HepG2 (cell line): ENCODE results near the gene KCTD21. TPM values are rescaled to one million over a fixed set of nuclear protein-coding genes. Genes with fewer than 3 reads are reported as not detected.

ENCODE experiments used
- ATAC-seq: fragments of 200-7000 bp; cut with Tn5 transposase; 3 replicates; pipeline ENCODE4 v1.9.1; 2020; ENCODE audit warnings: mild to moderate bottlenecking, moderate library complexity
- BruUV-seq: library from RNA; stranded (reverse); fragments of 400-500 nt; replicated peaks from 2 replicates; lab custom pipeline; 2021; lab: Mats Ljungman, UMichigan
- CTCF ChIA-PET: fragments of 300-600 bp; formaldehyde crosslinking; extraction: SDS; loops from one replicate; lab custom pipeline; 2021; ENCODE audit warnings: low total read pairs, inconsistent platforms, low intra/inter-chr PET ratio; lab: Yijun Ruan, JAX
- POLR2A ChIA-PET: fragments of 350-600 bp; sonication (Branson Sonifier 250); formaldehyde crosslinking; loops from one replicate; lab custom pipeline; 2020; ENCODE audit warnings: antibody characterized with exemption, inconsistent platforms; lab: Yijun Ruan, JAX
- DNase-seq: peaks from one replicate; pipeline ENCODE4 v3.0.0-alpha.2; 2015; ENCODE audit warnings: low spot score
- FAIRE-seq: peaks from 3 replicates; lab custom pipeline; 2011; peaks lifted over from hg19 to GRCh38; lab: Jason Lieb, UNC
- H2AFZ ChIP-seq: one replicate; pipeline ENCODE4 v1.6.1; 2011; ENCODE audit warnings: low read length, inconsistent platforms
- H3K27ac ChIP-seq: fragments of 300-600 bp; 3 replicates; pipeline ENCODE4 v1.8.0; 2011; ENCODE audit warnings: mixed run types, mild to moderate bottlenecking, mixed read lengths, low read length, inconsistent platforms; ENCODE audit not compliant: insufficient read depth; ENCODE audit errors: extremely low read length
- H3K27me3 ChIP-seq, 2 experiments: fragments of 200-600 bp in 1 of 2; 2 replicates in 1 of 2; 3 replicates in 1 of 2; pipeline versions ENCODE4 v1.6.0 to v1.8.0; 2011; ENCODE audit warnings: low read length in 2 of 2, mild to moderate bottlenecking in 2 of 2, moderate library complexity in 2 of 2, inconsistent platforms in 1 of 2; ENCODE audit not compliant: insufficient read depth in 2 of 2, control insufficient read depth in 1 of 2
- H3K36me3 ChIP-seq, 2 experiments: fragments of 200-600 bp in 1 of 2; replicated peaks in 1 of 2; 2 replicates in 1 of 2; 3 replicates in 1 of 2; pipeline versions ENCODE4 v1.5.1 to v1.8.0; 2011; ENCODE audit warnings: low read length in 2 of 2, inconsistent platforms in 1 of 2; ENCODE audit not compliant: insufficient read depth in 2 of 2, control insufficient read depth in 1 of 2
- H3K4me1 ChIP-seq: 2 replicates; pipeline ENCODE4 v1.5.1; 2012; ENCODE audit warnings: low read length, inconsistent platforms; ENCODE audit not compliant: insufficient read depth
- H3K4me2 ChIP-seq: 2 replicates; pipeline ENCODE4 v1.6.0; 2011; ENCODE audit warnings: low read depth, low read length, inconsistent platforms
- H3K4me3 ChIP-seq, 3 experiments: fragments of 200-600 bp in 1 of 3; sonication (generic), shearing (Covaris generic) in 1 of 3; replicated peaks in 1 of 3; 2 replicates each; pipeline ENCODE4 v1.5.1; 2011 to 2016; ENCODE audit warnings: low read length in 3 of 3, inconsistent platforms in 2 of 3, low read depth in 2 of 3, mild to moderate bottlenecking in 2 of 3, control low read depth in 1 of 3, mixed read lengths in 1 of 3; ENCODE audit not compliant: insufficient read depth in 1 of 3
- H3K79me2 ChIP-seq: one replicate; pipeline ENCODE4 v1.6.1; 2011; ENCODE audit warnings: low read length, inconsistent platforms; ENCODE audit not compliant: insufficient read depth
- H3K9ac ChIP-seq: 2 replicates; pipeline ENCODE4 v1.6.0; 2011; ENCODE audit warnings: mild to moderate bottlenecking, low read depth, low read length, inconsistent platforms; ENCODE audit not compliant: insufficient read depth
- H3K9me3 ChIP-seq: 2 replicates; pipeline ENCODE4 v1.5.1; 2012; ENCODE audit warnings: mild to moderate bottlenecking, low read length
- H4K20me1 ChIP-seq: 2 replicates; pipeline ENCODE4 v1.6.0; 2011; ENCODE audit warnings: inconsistent platforms, mild to moderate bottlenecking, low read length, moderate library complexity; ENCODE audit not compliant: insufficient read depth
- ATAD3A ChIP-seq: sonication (generic); formaldehyde crosslinking; IDR thresholded peaks from 2 replicates; pipeline ENCODE4 v1.4.0; 2020; ENCODE audit warnings: missing genetic modification reagents
- E2F1 ChIP-seq: sonication (generic); formaldehyde crosslinking; IDR thresholded peaks from 2 replicates; pipeline ENCODE4 v1.5.0; 2020; ENCODE audit warnings: missing genetic modification reagents
- GMEB2 ChIP-seq: IDR thresholded peaks from 2 replicates; pipeline ENCODE4 v1.6.1; 2016; ENCODE audit warnings: missing biosample characterization, missing genetic modification reagents, low read depth
- HCFC1 ChIP-seq: fragments of 150-350 bp; IDR thresholded peaks from 2 replicates; pipeline ENCODE4 v1.6.1; 2014; ENCODE audit warnings: low read depth, low read length
- LCORL ChIP-seq, 2 experiments: fragments of 450-650 bp in 1 of 2; sonication (generic) in 1 of 2; formaldehyde crosslinking in 1 of 2; IDR thresholded peaks; 2 replicates each; pipeline versions ENCODE4 v1.5.0 to v1.6.1; 2017 to 2020; ENCODE audit warnings: antibody characterized with exemption in 1 of 2, missing genetic modification reagents in 1 of 2
- MAFK ChIP-seq, 2 experiments: IDR thresholded peaks in 1 of 2; conservative IDR thresholded peaks in 1 of 2; 2 replicates each; pipeline ENCODE4 v1.6.1; 2011; ENCODE audit warnings: improper control_type of control experiment in 2 of 2, low read length in 2 of 2
- MEIS1 ChIP-seq: sonication (generic); formaldehyde crosslinking; IDR thresholded peaks from 2 replicates; pipeline ENCODE4 v1.9.0; 2021; ENCODE audit warnings: mild to moderate bottlenecking, missing genetic modification reagents, moderate library complexity, borderline replicate concordance
- MTA1 ChIP-seq: sonication (generic); formaldehyde crosslinking; IDR thresholded peaks from 2 replicates; pipeline ENCODE4 v1.4.0; 2020; ENCODE audit warnings: missing genetic modification reagents, mild to moderate bottlenecking, borderline replicate concordance
- NFATC3 ChIP-seq: sonication (generic); formaldehyde crosslinking; IDR thresholded peaks from 2 replicates; pipeline ENCODE4 v1.5.1; 2020; ENCODE audit warnings: mild to moderate bottlenecking, missing genetic modification reagents
- REL ChIP-seq: sonication (generic); formaldehyde crosslinking; conservative IDR thresholded peaks from 2 replicates; pipeline ENCODE4 v1.8.0; 2022; ENCODE audit warnings: mild to moderate bottlenecking, missing genetic modification reagents, moderate library complexity
- TAF15 ChIP-seq: fragments of 200-400 bp; formaldehyde crosslinking; IDR thresholded peaks from one replicate; pipeline ENCODE4 v1.6.1; 2018; ENCODE audit warnings: mild to moderate bottlenecking, low read depth, low read length; ENCODE audit not compliant: poor library complexity, severe bottlenecking
- TBL1XR1 ChIP-seq: fragments of 150-350 bp; IDR thresholded peaks from 2 replicates; pipeline ENCODE4 v1.6.1; 2014; ENCODE audit warnings: borderline replicate concordance, low read length; ENCODE audit not compliant: partially characterized antibody
- ZNF274 ChIP-seq: sonication (generic); formaldehyde crosslinking; IDR thresholded peaks from 2 replicates; pipeline ENCODE4 v1.5.1; 2020; ENCODE audit warnings: mild to moderate bottlenecking, missing genetic modification reagents
- ZNF329 ChIP-seq: sonication (generic); formaldehyde crosslinking; IDR thresholded peaks from 2 replicates; pipeline ENCODE4 v1.9.0; 2021; ENCODE audit warnings: low read depth, mild to moderate bottlenecking, missing genetic modification reagents
- ZNF382 ChIP-seq: sonication (generic); formaldehyde crosslinking; IDR thresholded peaks from 2 replicates; pipeline ENCODE4 v1.5.0; 2020; ENCODE audit warnings: missing genetic modification reagents, mild to moderate bottlenecking, borderline replicate concordance
- in situ Hi-C: cut with HindIII; loops from 2 replicates; pipeline ENCODE4 v1.10.0; 2017; ENCODE audit warnings: low pct_unique_long_range_greater_than_20kb; ENCODE audit not compliant: extremely low pct_ligation_motif_present
- intact Hi-C: fragments of 100-400 bp; cut with micrococcal nuclease; formaldehyde crosslinking; loops from one replicate; pipeline ENCODE4 v1.10.0; 2022; ENCODE audit not compliant: unreplicated experiment
- polyA plus RNA-seq, 8 experiments: library from polyadenylated mRNA; depleted of rRNA in 3 of 8; stranded (reverse) in 7 of 8; unstranded in 1 of 8; fragments of >200 nt; fragmentation: Illumina TruSeq in 4 of 8; extraction: Trizol in 4 of 8; gene quantifications; 2 replicates each; pipeline versions ENCODE4 v1.2.1 to v1.2.3, GENCODE V29; 2011 to 2016; ENCODE audit warnings: low read depth in 4 of 8, missing spikeins in 1 of 8, mixed read lengths in 1 of 8; ENCODE audit not compliant: insufficient read depth in 1 of 8
- total RNA-seq, 5 experiments: library from RNA; depleted of rRNA; stranded (reverse); fragments of >200 nt; fragmentation: Illumina TruSeq; extraction: Trizol; gene quantifications; 2 replicates each; pipeline ENCODE4 v1.2.3, GENCODE V29; 2016; ENCODE audit warnings: low read depth in 1 of 5

The KCTD21 gene
- total and polyA plus RNA-seq, 2 of the 13 experiments (the other 11 are each of a cell fraction or from before 2014, with no cell fraction given) = 3.1 to 13.5 TPM

GRCh38 chr11:78156127-78156844 lies 32.1 kb downstream of the KCTD21 start (continued):
- TF ChIP-seq MEIS1 (CRISPR knock-in tag) (0 out of 2 replicates have a peak, but pooled peaks have one; percentile 52), LCORL (IDR thresholded peaks at IDR 0.05) (peak; percentile 25; the same call in 1 of the 2 replicates), LCORL (CRISPR knock-in tag; IDR thresholded peaks at IDR 0.05) (peak; percentile 85)

GRCh38 chr11:78151804-78152203 lies 36.6 kb downstream of the KCTD21 start:
- no peak overlapping the region for H3K9ac ChIP-seq
- DNase-seq (no peak), ATAC-seq (no peak), FAIRE-seq (no peak)
- H3K27me3 ChIP-seq = no peaks in the 10 kb centered on the region
- no peak overlapping the region for H3K4me3 ChIP-seq
- no peaks in the 10 kb centered on the region for H3K9me3 ChIP-seq
- H3K4me2 ChIP-seq = no peak overlapping the region
- BruUV-seq = no TSS peak
- no peaks in the 10 kb centered on the region; a peak in 1 of 5 replicates for H3K36me3 ChIP-seq
- POLR2A ChIA-PET = interaction anchor here (0.7 kb wide), 1 partner anchor 19 kb away, joined by 3 read pairs; no protein-coding TSS in a partner anchor
- H3K4me1 ChIP-seq = peaks cover 46% of the 10 kb centered on the region
- intact Hi-C loops = no loop called here
- no peak overlapping the region for H2AFZ ChIP-seq
- CTCF ChIA-PET = no interaction called here
- no peak overlapping the region for H3K27ac ChIP-seq
- no peaks in the 10 kb centered on the region for H3K79me2 ChIP-seq
- no peaks in the 10 kb centered on the region for H4K20me1 ChIP-seq
- in situ Hi-C loops = no loop called here
- TF ChIP-seq ZNF382 (CRISPR knock-in tag) = no peak
- no peak for TF ChIP-seq NFATC3
- no peak for TF ChIP-seq MTA1 (CRISPR knock-in tag)
- no peak for TF ChIP-seq REL (CRISPR knock-in tag)
- no peak for TF ChIP-seq MAFK (conservative IDR thresholded peaks at IDR 0.05 in 1 of 2, IDR thresholded peaks at IDR 0.05 in 1 of 2; ENCODE audit: low read length in 2 of 2)
- no peak for TF ChIP-seq TBL1XR1
- no peak for TF ChIP-seq GMEB2
- no peak for TF ChIP-seq ZNF274 (CRISPR knock-in tag)
- no peak for TF ChIP-seq HCFC1
- TF ChIP-seq ATAD3A (CRISPR knock-in tag) = no peak
- no peak for TF ChIP-seq E2F1
- TF ChIP-seq ZNF329 (CRISPR knock-in tag) = no peak
- TF ChIP-seq TAF15 = no peak
